ENCODE data around the gene RHBDF1.

Gene RHBDF1

GRCh38 chr16:96935-97381 is 24.5 kb upstream of the RHBDF1 start:
- peak; percentile 70 to 83 (median 81) for DNase-seq (ENCODE audit: low read depth in 2 of 3, low spot score in 2 of 3)

DNA sequence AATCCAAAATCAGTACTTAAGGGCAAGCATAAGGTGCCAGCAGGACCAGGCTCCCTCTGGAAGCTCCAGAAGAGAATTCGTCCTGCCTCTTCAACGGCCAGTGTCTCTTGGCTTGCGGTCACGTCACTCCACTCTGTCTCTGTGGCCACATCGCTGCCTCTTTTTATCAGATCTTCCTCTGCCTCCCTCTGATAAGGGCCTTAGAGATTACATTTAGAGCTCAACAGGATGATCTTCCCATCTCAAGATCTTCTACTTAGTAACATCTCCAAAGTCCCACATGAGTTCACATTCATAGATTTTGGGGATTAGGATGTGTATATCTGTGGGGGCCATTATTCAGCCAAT is 22.5 kb upstream of the RHBDF1 start:
- DNase-seq (ENCODE audit: low read depth in 2 of 3, low spot score in 2 of 3): no peak

GRCh38 chr16:92431-93339 is 20.3 kb upstream of the RHBDF1 start:
- DNase-seq (ENCODE audit: low read depth in 2 of 3, low spot score in 2 of 3): no peak

DNA sequence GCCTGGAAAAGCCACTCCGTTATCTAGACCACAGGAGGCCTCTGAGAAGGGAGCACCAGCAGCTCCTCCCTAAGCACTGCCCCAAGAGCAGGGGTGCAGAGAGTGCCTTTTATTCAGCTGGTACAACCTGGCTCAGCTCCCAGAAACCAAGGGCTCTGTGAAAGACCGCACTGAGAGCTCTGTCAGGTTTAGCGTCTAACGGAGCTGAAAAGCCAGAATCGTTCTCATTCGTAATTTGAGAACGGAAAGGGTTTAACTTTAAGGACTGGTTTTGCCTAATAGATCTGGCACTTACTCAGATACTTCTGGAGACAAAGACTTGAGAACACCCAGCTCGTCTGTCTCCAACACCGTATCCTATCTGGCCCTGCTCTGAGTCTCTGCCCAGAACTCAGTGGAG is 19.1 kb upstream of the RHBDF1 start:
- DNase-seq (ENCODE audit: low read depth in 2 of 3, low spot score in 2 of 3): no peak

- no peak for DNase-seq (ENCODE audit: low read depth in 2 of 3, low spot score in 2 of 3)
Measured at GRCh38 chr16:89391-90302, 17.2 kb upstream of the RHBDF1 start.

GRCh38 chr16:88613-89012 is 16.2 kb upstream of the RHBDF1 start:
- no peak for DNase-seq (ENCODE audit: low read depth in 2 of 3, low spot score in 2 of 3)

DNA sequence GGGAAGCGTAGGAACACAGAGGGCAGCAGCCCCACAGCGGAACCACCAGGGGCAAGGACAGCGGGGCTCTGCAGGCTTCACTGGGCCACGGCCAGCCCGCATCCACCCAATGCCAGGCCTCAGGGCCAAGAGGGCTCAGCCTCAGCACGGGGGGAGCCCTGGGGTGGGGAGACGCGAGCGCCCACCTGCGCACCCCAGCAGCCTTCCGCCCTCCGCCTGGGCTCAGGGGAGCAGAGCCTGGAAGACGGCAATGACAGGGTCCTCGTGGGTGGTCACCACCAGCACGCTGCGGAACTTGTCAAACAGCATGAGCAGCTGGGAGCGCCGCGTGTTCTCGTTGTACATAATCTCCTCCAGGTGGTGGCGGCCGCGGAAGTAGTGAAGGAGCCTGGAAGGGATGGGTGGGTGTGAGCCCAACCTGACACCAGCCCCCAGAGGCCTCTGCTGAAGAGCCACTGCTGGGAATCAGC is 14.1 kb upstream of the RHBDF1 start:
- no peak for DNase-seq (ENCODE audit: low read depth in 2 of 3, low spot score in 2 of 3)

- no peak for DNase-seq (ENCODE audit: low read depth in 2 of 3, low spot score in 2 of 3)
Measured at GRCh38 chr16:85865-86264, 13.4 kb upstream of the RHBDF1 start.

DNA sequence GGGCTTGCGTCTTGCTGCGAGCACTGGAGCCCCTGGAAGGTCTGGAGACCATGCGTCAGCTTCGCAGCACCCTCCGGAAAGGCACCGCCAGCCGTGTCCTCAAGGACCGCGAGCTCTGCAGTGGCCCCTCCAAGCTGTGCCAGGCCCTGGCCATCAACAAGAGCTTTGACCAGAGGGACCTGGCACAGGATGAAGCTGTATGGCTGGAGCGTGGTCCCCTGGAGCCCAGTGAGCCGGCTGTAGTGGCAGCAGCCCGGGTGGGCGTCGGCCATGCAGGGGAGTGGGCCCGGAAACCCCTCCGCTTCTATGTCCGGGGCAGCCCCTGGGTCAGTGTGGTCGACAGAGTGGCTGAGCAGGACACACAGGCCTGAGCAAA is 13.0 kb upstream of the RHBDF1 start:
- DNase-seq (ENCODE audit: low read depth in 2 of 3, low spot score in 2 of 3): no peak

DNA sequence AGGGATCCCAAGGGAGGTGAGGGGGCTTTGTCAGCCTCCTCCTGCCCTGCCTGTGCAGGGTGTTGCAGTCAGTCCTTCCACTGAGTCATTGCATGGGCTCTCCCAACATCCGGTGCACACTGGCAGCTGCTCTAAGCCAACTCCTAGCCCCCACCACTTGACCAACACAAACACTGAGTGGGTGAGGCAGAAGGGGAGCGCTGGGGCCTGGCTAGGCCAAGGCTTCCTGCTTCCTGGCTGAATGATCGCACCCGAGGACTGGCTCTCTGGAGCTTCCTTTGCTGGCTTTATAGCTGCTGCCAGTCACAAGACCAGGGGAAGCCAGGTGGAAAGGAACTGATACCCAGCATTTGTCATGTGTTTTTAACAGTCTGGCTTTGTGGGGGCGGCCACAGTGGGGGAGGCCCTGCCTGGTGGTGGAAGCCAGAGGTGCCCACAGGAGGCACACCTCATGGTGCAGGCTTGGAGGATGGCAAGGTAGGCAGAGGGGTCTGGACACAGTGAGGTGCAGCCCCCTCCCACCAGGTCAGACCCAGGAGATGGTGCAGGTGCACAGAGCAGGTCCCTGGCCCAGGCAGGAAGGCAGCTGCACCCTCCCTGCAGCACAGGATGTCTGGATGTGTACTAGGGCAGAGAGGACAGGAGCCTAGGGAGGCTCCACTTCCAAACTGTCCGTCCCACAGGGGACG is 12.4 kb upstream of the RHBDF1 start:
- peak; percentile 41 to 52 (median 43) for DNase-seq (ENCODE audit: low read depth in 2 of 3, low spot score in 2 of 3)

DNA sequence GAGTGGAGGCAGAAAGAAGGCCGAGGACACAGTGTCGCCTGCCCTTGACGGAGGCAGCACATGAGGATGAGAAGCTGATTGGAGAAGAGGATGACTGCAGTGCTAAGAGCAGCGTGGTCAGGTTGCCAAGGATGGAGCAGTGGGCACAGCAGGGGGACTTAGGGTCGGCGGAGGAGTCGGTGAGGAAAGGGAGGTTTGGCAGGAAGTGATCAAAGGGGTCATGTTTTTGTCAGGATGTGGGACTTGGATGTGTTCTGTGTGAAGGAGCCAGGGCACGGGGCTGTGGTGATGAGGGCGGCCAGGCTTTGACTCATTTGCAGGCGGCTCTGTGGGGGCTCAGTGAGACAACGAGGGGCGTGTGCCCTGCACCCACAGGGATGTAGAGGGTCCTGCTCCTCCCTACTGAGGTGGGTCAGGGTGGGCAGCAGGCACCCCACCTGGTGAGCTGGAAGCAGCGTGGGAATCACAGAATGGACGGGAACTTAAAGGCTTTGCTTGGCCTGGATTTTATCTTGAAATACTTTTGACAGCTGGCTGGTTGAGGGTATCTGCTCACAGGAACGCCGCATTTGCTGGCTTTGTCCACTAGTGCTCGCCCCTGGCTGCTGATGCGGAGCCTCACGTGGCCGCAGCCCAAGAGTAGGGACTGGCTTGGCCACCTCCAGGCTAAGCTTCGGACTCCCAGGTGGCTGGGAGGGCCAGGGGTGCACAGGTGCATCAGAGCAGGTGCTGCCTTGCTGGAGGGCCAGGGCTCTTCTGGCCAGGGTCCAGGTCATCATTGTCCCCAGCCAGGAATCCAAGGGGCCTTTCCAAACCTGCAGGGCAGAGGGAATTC is 11.6 kb upstream of the RHBDF1 start:
- no peak for DNase-seq (ENCODE audit: low read depth in 2 of 3, low spot score in 2 of 3)

DNA sequence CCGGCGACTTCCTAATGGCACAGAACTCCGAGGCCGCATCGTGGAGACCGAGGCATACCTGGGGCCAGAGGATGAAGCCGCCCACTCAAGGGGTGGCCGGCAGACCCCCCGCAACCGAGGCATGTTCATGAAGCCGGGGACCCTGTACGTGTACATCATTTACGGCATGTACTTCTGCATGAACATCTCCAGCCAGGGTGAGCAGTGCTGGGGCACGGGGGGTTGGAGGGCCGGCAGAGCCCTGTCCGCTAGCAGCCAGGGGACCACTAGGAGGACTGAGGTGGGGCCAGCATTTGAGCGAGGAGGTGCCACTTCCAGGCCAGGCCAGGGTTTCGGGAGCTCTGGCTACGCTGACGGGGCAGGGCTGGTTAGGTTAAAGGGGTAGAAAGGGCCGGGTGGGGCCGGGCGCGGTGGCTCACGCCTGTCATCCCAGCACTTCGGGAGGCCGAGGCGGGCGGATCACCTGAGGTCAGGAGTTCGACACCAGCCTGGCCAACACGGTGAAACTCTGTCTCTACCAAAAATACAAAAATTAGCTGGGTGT is 10.7 kb upstream of the RHBDF1 start:
- no peak for DNase-seq (ENCODE audit: low read depth in 2 of 3, low spot score in 2 of 3)

DNA sequence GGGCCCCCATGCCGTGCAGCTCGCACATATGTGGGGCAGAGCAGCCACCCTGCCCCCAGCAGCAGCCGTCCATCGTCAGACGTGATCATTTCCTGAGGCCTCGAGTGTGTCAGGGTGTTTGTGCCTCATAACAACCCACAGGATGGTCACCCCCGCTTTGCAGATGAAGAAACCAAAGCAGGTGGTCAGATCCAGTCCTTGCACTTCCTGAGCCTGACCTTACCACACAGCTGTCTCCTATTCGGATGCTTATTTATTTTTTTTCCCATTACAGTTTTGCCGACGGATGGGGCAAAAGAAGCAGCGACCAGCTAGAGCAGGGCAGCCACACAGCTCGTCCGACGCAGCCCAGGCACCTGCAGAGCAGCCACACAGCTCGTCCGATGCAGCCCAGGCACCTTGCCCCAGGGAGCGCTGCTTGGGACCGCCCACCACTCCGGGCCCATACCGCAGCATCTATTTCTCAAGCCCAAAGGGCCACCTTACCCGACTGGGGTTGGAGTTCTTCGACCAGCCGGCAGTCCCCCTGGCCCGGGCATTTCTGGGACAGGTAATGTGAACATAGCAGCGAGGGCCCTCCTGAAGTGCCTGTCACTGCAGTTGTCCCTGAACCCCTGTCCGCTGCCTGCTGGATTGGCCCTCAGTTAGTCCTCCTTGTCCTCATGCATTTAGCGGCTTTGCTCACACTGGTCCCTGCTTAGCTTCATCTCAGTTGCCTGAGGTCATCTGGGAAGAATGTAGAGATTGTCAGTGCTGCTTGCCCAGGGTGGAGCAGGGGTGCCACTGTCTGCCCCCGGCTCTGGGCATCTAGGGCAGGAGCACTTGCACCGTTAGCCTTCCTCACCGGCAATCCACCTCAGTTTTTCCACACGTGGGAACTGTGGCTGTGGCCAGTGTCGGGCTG is 7.0 kb upstream of the RHBDF1 start:
- DNase-seq (ENCODE audit: low read depth in 2 of 3, low spot score in 2 of 3): no peak

- DNase-seq (ENCODE audit: low read depth in 2 of 3, low spot score in 2 of 3): no peak
Measured at GRCh38 chr16:78444-79150, 6.2 kb upstream of the RHBDF1 start.

DNA sequence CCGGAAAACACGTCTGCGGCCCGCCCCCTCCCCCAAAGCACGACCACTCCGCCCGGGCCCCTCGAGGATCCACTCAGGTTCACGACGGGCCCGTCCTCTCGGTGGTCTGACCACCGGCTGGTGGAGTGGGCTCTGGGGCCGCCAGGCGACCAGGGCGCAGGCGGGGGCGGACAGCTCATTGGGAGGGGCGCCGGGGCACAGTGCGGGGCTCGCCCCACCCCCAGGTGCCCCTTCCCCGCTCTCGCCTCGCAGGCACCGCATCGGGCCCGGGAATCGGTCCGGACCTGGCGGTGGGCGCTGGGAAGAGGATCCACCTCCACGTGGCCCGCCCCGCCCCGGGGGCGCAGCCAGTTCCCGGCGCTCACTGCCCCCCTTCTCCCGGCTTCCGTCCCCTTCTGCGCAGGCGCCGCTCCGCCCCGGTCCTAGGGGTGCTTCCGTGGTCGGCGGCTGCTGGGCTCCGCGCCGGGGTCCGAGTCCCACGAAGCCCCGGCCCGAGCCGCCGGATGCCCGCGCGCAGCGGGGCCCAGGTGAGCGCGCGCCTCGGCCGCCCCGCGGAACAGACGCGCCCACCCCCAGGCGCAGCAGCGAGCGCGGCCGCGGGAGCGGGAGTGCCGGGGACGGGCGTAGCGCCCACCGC is 5.5 kb upstream of the RHBDF1 start, which contains the start of gene MPG:
TSS of gene MPG (plus strand) at position 419 of the 637 bp plus-strand sequence. CDS start at position 504, 85 bp downstream.
- peak; percentile 49 to 76 (median 73) for DNase-seq (ENCODE audit: low read depth in 2 of 3, low spot score in 2 of 3)

- DNase-seq (ENCODE audit: low read depth in 2 of 3, low spot score in 2 of 3): peak in 1 of 3 experiments; percentile 39
Measured at GRCh38 chr16:77273-77806, 4.9 kb upstream of the RHBDF1 start.

DNA sequence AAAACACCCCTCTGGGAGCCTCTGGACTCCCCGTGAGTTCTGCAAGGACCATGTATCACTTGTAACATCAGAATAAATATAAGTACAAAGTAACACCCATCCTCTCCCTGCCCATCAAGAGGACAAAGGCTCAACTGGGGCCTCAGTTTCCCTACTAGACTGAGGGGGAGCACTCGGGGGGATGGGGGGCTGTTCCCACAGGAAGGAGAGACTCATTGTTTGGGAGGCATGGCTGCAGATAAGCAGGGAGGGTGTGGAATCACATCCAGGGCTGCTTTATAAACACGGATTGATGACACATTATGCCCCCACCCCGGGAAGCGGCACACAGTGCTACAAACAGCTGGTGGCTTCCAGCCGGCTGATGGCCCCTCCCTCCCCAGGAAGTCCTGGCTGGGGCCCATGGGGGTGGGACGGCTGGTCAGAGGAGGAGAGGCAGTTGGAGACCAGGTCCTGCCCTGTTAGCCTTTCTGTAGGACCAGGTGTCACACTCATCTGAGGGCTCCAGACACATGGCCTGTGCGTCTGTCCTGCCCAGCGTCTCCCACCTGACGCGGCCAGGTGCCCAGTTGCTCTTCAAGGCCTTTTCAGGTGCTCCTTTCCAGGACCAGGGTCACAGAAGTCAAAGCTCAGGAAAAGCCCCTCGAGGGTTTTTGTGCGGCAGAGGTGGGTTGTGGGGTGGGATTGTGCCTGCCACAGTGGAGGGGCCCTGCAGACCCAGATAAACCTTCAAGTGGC is 4.3 kb upstream of the RHBDF1 start:
- no peak for DNase-seq (ENCODE audit: low read depth in 2 of 3, low spot score in 2 of 3)

Data from activated CD8-positive, alpha-beta memory T cell treated with anti-CD3 and anti-CD28 coated beads for 48 hours (primary cell).